NCI-H2081 (cell line): ENCODE measurements around the gene ARMC7.
A peak's percentile ranks its signal among the peaks of the same experiment; 100 is the strongest.
"Not testable (repeated sequence)": the region's sequence is repeated elsewhere in the genome, so short reads cannot be mapped to it uniquely, and the experiment has no call there.

Experiments
- DNase-seq, 2 experiments: peaks; one replicate each; lab custom pipeline; 2025; lab: John Stamatoyannopoulos, UW

ARMC7 gene

DNA sequence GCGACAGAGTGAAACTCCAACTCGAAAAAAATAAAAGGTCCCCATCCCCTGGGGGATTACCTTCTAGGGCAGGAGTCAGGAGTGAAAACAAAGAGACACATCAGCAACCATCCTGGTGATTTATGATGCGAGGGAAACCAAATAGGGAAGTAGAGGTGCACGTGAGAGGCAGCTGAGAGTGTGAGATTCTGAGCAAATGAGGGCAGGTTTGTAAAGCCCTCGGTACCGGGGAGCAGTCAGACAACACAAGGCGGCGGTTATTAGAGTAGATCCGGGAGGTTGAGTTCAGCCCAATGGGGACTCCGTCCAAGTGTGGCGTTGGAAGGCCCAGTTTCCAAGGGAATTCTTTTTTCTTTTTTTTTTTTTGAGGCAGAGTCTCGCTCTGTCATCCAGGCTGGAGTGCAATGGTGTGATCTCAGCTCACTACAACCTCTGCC is 7.4 kb upstream of the ARMC7 start:
- DNase-seq = peak in 1 of 2 experiments; percentile 17

DNA sequence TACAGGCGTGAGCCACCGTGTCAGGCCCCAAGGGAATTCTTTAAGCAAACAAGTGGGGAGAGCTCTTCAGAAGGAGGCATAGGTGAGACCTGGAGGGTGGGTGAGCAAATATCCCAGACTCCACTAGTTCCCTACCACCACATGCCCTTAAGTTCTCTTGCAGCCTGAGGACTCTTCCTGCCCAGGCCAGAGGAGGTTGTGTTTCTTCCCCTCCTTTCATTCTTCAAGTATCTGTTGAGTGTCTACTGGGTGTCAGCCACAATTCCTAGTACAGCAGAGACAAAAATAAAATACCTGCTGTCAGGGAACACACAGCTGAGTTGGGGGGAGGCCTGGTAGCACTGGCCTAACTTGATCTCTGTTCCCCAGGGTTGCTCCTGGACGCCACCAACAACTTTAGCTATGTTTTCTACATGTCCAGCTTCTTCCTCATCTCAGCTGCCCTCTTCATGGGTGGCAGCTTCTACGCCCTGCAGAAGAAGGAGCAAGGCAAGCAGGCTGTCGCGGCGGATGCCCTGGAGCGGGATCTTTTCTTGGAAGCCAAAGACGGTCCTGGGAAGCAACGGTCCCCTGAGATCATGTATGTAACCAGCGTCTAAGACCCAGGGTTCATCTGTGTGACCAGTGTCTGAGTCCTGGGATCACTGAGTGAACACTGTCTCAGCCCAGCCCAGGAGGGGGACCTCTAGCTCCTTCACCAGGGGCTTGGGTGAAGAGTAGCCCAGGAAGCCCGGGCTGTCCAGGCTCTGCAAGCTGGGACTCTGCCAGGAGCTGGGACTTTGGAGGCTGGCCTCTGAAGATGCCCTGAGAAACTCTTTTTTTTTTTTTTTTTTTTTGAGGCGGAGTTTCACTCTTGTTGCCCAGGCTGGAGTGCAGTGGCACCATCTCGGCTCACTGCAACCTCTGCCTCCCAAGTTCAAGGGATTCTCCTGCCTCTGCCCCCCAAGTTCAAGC is 5.9 kb upstream of the ARMC7 start:
- no peak for DNase-seq

GRCh38 chr17:75105126-75106080 is 4.4 kb upstream of the ARMC7 start:
- peak; percentile 75 to 88 for DNase-seq

GRCh38 chr17:75108193-75108592 is 1.6 kb upstream of the ARMC7 start:
- no peak for DNase-seq

DNA sequence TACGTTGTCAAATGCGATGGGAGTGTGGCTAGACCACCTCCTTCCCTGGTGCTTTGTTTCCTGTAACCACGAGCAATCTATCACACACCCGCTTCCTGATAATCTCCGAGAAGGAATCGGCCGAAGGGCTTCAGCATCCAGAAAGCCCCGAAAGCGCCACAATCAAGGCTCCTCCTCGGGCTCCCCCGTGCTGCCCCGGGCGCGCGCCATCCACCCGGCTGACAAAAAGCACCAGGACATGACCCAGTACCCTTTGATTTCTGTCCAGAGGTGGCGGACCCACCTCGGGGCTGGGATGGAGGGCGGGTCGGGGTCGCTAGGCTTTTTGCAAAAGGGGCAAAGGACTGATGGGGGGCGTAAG is 743 bp upstream of the ARMC7 start:
- no peak for DNase-seq

DNA sequence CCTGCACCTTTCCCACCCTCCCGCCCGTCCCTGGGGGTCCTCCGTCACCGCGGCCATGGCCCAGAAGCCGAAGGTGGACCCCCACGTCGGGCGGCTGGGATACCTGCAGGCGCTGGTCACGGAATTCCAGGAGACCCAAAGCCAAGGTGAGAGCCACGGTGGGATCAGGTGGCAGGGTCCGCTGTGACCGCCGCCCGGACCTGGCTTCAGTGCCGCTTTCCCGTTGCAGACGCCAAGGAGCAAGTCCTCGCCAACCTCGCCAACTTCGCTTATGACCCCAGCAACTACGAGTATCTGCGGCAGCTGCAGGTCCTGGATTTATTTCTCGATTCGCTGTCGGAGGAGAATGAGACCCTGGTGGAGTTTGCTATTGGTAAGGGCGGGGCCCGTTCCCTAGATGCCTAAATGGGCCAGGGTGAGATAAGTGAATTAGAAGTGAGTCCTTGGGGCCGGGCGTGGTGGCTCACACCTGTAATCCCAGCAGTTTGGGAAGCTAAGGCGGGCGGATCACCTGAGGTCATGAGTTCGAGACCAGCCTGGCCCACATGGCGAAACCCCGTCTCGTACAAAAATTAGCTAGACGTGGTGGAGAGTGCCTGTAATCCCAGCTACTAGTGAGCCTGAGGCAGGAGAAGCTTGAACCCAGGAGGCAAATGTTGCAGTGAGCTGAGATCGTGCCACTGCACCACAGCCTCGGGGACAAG is 617 bp downstream of the ARMC7 start:
- no peak for DNase-seq

- no peak for DNase-seq
Measured at GRCh38 chr17:75111777-75112335, 2.1 kb downstream of the ARMC7 start.

DNA sequence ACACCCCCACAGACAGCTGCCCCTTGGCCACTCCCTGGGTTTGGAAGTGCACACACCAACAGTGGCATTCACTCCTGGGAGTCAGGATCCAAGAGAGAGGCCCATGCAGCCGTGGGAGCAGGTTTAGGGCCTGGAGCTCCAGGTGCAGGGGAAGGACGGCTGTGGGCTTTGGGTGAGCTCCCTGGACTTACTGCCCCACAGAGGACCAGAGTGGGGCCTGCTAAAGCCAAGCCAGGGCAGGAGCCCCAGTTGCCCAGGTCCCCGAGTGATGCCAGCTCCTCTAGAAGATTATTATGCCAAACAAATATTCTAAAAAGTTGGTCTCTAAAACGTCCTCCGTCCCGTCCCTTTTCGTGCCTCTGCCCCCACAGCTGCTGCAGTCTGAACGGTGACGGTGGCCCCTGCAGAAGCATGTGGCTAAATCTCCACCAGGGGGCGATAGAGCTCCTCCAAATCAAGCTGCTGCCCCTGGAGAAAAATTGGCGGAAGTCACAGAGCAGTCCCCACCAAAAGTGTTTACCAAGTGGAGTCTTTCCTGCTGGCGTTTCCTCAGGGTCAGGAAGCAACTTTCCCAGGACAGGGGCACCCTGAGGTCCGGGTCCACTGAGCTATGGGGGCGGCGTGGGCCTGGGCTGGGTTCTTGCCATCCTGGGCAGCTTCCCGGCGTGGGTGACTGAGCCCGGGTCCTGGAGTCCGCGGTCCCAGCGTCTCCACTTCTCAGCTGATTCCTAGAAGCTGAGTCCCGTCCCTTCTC is 4.2 kb downstream of the ARMC7 start:
- peak; percentile 86 to 91 for DNase-seq

GRCh38 chr17:75114552-75115314 is 5.0 kb downstream of the ARMC7 start:
- no peak for DNase-seq

GRCh38 chr17:75115555-75115954 is 5.8 kb downstream of the ARMC7 start:
- no peak for DNase-seq

GRCh38 chr17:75116737-75117136 is 7.0 kb downstream of the ARMC7 start:
- DNase-seq = no peak

DNA sequence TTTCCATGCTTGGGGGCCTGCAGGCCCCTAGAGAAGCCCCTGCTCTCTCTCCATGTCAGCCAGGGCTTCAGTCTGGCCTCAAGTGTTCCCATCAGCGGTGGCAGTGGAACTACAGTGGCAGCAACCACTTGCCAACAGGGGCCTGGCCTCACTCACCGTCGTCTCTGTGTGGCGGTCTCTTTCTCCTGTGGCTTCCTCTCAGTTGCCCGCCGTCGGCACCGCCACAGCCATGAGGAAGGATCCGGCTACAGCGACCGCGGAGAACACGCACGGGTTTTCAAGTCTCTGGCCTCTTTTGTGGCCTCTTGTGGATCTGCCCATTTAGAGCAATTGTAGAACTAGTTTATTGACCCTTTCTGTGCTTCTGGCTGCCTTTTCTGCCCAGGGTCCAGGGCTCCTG is 8.5 kb downstream of the ARMC7 start:
- DNase-seq = no peak

GRCh38 chr17:75124041-75124818 is 14.5 kb downstream of the ARMC7 start:
- peak in 1 of 2 experiments; percentile 29 for DNase-seq

GRCh38 chr17:75124819-75125162 is 15.0 kb downstream of the ARMC7 start:
- DNase-seq = no peak

- DNase-seq = no peak
Measured at GRCh38 chr17:75125984-75126383, 16.2 kb downstream of the ARMC7 start.

DNA sequence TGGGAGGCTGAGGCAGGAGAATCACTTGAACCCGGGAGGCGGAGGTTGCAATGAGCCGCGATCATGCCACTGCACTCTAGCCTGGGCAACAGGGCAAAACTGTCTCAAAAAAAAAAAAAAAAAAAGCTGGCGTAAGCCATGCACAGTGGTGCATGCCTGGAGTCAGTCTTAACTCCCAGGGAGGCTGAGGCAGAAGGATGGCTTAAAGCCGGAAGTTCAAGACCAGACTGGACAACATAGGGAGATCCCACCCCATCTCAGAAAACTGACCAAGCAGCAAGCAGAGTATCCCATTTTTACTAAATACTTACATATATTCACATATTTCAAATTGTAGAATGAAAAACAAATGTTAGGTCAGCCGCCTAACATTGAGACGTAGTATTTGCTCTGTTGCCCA is 17.2 kb downstream of the ARMC7 start:
- DNase-seq = no peak

GRCh38 chr17:75127936-75128335 is 18.2 kb downstream of the ARMC7 start:
- not testable (repeated sequence) for DNase-seq

DNA sequence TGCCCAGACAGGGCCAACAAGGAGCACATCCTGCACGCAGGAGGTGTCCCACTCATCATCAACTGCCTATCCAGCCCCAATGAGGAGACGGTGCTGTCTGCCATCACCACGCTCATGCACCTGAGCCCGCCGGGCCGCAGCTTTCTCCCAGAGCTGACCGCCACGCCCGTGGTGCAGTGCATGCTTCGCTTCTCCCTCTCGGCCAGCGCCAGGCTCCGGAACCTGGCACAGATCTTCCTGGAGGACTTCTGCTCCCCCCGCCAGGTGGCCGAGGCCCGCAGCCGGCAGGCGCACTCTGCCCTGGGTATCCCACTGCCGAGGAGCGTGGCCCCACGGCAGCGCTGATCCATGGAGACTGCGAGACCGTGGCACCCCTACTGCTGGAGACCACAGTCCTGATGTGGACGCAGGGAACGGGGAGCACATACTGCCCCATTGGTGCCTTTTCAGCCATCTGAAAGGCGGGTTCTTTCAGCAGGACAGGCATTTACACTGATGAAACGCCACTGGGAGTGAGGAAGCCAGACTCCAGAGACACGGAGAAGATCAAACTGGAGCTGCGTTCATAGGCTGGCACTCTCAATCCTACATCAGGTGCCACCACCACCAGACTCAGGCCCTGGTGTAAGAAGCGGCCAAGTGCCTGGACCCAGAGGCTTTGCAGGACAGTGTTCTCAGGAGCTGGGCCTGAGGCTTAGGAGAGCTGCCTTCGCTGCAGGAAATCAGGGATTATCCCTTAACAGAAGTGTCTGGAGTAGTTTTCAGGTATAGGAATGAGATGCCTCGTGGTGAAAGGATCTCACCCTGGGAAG is 19.1 kb downstream of the ARMC7 start:
- DNase-seq = no peak

DNA sequence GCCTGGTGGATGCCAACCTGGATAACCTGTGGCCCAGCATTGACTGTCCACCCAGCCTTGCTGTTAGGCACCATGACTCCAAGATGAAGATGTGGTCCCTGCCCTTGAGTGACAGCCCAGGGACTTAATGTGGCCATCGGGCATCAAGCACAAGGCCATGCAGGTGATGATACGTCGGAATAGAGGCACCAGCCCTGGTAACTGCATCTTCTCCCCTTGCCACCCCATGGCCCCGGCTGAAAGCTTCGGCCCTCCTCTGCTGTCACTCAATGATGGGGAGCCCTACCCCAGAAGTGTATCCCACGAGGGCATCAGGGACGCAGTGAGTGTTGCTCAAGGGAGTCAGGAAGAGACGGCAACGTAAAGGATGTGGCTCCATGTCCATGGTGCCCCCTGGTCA is 19.8 kb downstream of the ARMC7 start:
- no peak for DNase-seq
